GM21515 (cell line): ENCODE measurements around the gene ARHGAP18.

Source experiments
- ATAC-seq: cut with Tn5 transposase; IDR thresholded peaks from one replicate; pipeline ENCODE4 v1.9.1; 2021; ENCODE audit not compliant: unreplicated experiment

ARHGAP18 gene

DNA sequence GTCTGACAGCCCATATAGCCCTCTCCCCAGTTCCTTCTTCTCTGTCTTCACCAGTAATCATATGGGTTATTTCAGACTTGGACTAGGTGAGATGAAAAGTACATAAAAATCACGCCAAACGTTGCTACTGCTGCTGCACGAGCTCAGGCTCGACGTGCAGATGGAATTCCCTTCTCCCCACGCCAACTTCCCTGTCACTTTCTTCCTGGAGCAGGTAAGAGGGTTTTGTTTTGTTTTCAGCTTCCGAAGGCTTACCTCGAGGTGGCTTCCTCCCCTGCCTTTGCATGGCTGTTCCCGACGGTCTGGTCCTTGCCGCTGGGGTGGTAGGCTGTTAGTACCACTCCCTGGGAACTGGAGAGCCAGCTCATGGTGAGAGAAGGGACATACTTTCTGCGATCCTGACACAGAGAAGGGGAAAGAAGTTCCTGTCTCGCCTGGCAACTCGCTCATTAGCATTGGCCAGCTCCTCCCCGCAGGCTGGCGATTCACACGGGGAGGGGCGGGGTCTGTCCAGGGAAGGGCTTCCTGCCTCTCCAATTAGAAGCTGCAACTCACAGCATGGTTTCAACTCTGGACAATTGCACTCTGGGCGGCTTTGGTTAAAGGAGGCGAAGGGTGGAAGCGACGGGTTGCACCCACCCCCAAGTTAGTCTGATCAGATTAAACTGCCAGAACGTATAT is at the start of gene ARHGAP18:
TSS of gene ARHGAP18 (minus strand) at position 409 of the 681 bp plus-strand sequence. CDS start at position 368, 41 bp downstream.
- peak; percentile 94 for ATAC-seq

GRCh38 chr6:129755787-129756186 is 45.8 kb upstream of the ARHGAP18 start:
- ATAC-seq: no peak

DNA sequence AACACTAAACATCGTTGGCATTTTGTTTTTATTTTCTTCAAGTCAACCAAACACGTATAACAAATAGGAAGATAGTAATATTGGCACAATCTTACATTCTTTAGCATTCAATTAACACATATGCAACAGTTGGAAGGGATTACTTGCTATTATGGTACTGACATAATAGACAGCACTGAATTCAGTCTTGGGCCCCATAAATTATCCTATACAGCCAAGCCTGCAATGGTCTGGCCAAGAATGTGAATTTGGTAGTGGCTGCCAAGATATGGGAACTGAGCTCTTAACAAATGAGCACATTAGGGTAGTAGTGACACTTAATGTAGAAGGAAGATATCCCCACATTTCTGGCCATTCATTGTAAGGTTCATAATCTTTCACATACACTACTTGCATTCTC is 44.8 kb upstream of the ARHGAP18 start:
- ATAC-seq: no peak

- no peak for ATAC-seq
Observed at GRCh38 chr6:129753422-129753821, 43.4 kb upstream of the ARHGAP18 start.

DNA sequence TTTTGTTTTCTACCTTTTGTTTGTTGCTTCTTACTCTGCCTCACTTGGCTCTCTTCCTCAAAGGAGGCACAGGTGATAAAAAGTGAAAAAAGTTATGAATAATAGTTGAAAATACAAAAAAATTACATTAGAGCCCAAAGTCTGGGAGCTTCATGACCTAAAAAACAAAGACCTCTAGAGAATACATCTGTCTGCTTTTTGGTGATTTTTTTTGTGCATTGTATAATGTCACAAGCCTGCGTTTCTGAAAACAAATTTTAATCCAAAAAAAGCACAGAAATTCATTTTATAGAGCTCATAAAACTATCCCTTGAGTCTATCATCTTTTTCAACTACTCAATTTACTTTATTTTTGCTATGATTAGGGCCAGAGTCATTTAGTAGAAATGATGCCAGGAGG is 41.4 kb upstream of the ARHGAP18 start:
- ATAC-seq: no peak

DNA sequence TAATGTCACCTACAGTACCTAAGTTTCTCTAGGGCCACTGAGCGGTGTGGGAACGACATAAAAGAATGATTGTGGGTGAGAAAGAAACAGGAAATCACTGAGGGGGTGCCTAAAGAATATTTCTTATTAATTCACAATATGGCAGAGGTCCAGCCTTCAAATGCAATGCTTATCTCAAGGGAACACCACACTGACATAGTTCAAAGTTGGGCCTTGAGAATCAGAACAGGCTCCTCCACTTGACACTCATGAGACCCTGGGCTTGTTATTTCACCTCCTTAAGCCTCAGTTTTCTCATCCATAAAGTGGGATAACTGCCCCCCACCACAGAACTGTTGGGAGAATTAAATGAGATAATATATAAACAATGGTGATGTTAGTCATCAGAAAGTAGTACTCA is 40.4 kb upstream of the ARHGAP18 start:
- ATAC-seq: no peak

DNA sequence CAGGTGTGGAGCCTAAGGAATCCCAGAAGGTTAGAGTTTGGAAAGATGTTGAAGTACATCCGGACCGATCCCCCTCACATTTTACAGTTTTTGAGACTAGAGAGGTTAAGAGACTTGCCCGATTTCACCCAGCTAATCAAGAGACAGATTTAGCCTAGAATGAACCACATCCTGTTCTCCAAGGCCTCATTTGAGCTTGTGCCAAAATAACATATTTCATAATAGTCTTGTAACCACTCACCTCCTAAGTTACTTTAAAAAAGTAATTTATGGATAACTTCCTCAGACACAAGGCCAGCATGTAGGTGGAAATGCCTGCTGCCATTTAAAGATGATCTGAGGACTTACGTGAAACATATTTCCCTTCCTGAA is 39.8 kb upstream of the ARHGAP18 start:
- no peak for ATAC-seq

DNA sequence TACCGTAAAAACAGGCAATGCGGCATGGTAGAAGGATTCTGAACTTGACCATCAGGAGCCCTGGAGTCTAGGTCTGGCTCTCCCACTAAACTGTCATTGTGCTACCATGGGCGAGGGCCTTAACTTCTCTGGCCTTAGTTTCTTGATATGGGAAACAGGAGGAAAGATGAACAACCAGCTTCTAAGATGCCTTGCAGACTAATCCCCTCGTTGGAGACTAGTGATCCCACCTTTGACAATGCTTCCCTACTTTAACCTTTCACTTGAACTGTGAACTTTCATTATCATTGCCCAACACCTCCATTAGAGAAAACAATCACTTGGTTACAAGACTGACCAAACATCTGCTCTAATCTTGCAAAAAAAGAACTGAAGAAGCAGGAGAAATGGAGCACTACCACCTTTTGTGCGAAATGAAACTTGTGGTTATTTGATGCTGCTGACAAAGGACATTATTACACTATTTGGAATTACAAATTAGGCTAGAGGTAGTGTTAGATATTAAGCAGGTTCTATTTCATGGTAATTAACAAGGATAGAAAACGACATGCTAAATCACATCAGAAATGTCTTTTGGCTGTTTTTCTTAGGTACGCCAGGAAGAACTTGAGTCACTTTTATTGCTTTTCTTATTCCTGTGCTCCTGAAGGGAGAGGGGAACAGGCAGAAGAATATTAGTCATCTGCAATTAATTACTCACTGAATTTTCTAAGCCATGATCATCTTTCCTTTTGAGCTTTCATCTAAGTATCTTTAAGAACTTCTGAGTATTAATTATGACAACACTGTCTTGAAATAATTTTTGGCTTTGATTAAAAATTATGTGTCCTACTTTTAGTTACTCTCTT is 39.1 kb upstream of the ARHGAP18 start:
- ATAC-seq: no peak

GRCh38 chr6:129748212-129748900 is 38.4 kb upstream of the ARHGAP18 start:
- peak; percentile 90 for ATAC-seq

- no peak for ATAC-seq
Observed at GRCh38 chr6:129747588-129748112, 37.7 kb upstream of the ARHGAP18 start.

- ATAC-seq: no peak
Observed at GRCh38 chr6:129744880-129745237, 34.9 kb upstream of the ARHGAP18 start.

- no peak for ATAC-seq
Observed at GRCh38 chr6:129744201-129744879, 34.4 kb upstream of the ARHGAP18 start.

- ATAC-seq: no peak
Observed at GRCh38 chr6:129740013-129740412, 30.0 kb upstream of the ARHGAP18 start.

- no peak for ATAC-seq
Observed at GRCh38 chr6:129736105-129736504, 26.1 kb upstream of the ARHGAP18 start.

GRCh38 chr6:129733290-129733689 is 23.3 kb upstream of the ARHGAP18 start:
- ATAC-seq: no peak

DNA sequence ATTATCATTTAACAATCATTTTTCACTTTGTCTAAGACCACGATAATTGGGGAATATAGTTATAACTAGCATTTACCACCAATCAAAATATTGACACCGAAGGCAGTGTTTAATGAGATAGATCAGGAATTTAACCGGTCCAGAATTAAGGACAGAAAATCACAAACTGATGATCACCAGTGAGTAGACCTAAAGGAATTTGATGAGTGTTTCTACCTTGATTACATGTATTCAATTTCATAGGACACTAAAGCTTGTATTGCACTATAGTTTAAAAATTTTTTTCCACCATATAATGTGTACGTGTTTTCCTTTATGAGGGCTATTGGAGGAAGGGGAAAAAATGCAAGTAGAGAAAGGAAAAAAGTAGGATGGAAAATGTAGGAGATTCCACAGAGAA is 22.6 kb upstream of the ARHGAP18 start:
- ATAC-seq: no peak

GRCh38 chr6:129732034-129732433 is 22.1 kb upstream of the ARHGAP18 start:
- no peak for ATAC-seq

- no peak for ATAC-seq
Observed at GRCh38 chr6:129731428-129731827, 21.5 kb upstream of the ARHGAP18 start.

DNA sequence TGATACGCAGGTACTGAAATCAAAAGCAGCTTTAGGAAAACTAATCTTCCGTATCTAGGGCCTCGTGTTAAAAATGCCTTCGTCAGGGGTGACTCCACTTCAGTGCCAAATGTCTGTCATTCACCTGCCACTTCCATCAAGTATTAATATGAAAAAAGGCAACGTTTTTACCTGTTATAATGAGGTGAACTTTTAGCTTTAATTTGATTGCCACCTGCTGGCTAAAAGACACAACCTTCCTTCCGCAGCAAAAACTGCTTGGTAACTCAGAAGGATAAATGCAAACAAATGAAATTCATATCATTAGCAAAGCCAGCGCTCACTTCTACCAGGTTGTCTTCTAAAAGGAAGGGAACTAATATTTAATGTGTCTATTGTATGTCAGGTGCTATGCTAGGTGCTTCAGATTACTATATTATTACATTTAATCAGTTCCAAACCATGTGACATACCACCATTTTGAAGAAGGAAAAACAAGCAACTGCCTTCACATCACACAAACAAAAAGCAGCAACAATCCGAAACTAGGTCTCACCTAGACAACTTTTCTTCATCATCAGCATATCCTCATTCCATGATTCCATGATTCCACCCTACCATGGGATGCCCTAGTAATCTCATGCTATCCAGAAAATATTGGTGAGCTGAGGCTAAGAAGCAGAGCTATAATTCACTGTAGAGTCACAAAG is 20.6 kb upstream of the ARHGAP18 start:
- no peak for ATAC-seq

DNA sequence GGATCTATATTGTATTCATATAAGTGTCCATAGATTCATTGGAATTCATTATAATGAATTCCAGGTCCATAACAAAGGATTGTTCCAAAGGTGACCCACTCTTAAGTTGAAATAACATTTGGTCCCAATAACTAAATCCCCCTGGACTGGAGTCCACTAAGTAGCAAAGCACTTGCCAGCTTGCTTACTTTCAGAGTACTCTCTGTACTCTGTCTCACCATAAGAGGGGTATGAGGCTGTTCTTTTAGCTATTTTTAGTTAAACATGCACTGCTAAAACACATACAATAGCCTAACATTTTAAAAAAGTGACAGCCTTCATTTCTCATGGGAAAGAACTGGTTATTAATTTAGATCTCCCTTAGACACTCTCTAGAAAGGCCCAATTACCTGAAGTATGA is 16.7 kb upstream of the ARHGAP18 start:
- ATAC-seq: no peak

DNA sequence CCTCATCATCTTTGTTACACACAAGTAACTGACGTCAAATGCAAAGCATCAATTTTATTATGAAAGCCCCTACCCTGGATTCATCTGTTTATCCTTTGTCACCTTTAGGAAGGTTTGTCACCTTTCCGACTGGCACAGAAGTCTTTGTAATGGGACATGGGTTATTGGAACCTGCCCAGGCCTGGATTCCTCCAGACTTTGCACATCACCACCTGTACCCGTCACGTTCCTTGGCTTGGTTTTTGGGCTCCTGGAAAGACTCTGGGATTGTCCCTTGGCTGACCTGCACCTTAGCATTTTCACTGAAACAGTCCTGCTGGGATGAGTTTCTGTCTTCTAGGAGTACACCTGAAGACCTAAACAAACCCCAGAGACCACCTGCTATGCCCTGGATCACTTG is 15.4 kb upstream of the ARHGAP18 start:
- no peak for ATAC-seq
